Kidney (tissue), 14 donors: ENCODE data around the gene TSC2. TPM values are rescaled to one million over a fixed set of nuclear protein-coding genes. Genes with fewer than 3 reads are reported as not detected.

Experiments used
- DNase-seq, 5 donors: peaks; one replicate each; pipeline ENCODE4 v3.0.0-alpha.2; 2013 to 2020
- FAIRE-seq: peaks from 2 replicates; lab custom pipeline; 2012; peaks lifted over from hg19 to GRCh38; lab: Jason Lieb, UNC
- H3K27ac ChIP-seq, 2 donors: one replicate each; pipeline ENCODE4 v1.7.0; 2013; ENCODE audit warnings: low read depth in 2 of 2, low read length in 2 of 2, inconsistent platforms in 1 of 2
- H3K27me3 ChIP-seq: one replicate; pipeline ENCODE4 v1.7.1; 2013; ENCODE audit warnings: low read length, inconsistent platforms; ENCODE audit not compliant: control insufficient read depth, insufficient read depth
- H3K36me3 ChIP-seq, 3 donors: one replicate each; pipeline versions ENCODE4 v1.7.0 to v1.7.1; 2013; ENCODE audit warnings: low read length in 3 of 3, control low read depth in 1 of 3, inconsistent platforms in 1 of 3; ENCODE audit not compliant: insufficient read depth in 3 of 3, control insufficient read depth in 2 of 3
- H3K4me1 ChIP-seq, 3 donors: one replicate each; pipeline versions ENCODE4 v1.7.0 to v1.7.1; 2013; ENCODE audit warnings: low read length in 3 of 3, inconsistent platforms in 1 of 3, low read depth in 1 of 3; ENCODE audit not compliant: control insufficient read depth in 2 of 3, insufficient read depth in 2 of 3
- H3K4me3 ChIP-seq, 3 donors: one replicate each; pipeline versions ENCODE4 v1.7.0 to v1.8.1; 2013; ENCODE audit warnings: low read length in 3 of 3, control low read depth in 1 of 3, inconsistent platforms in 1 of 3
- H3K9ac ChIP-seq, 3 donors: one replicate each; pipeline versions ENCODE4 v1.7.0 to v1.7.1; 2013; ENCODE audit warnings: low read length in 3 of 3, control low read depth in 1 of 3, inconsistent platforms in 1 of 3
- H3K9me3 ChIP-seq, 3 donors: one replicate each; pipeline versions ENCODE4 v1.7.0 to v1.7.1; 2013; ENCODE audit warnings: low read length in 3 of 3, control low read depth in 1 of 3, inconsistent platforms in 1 of 3; ENCODE audit not compliant: control insufficient read depth in 2 of 3, insufficient read depth in 1 of 3
- intact Hi-C: fragments of 100-400 bp; cut with DNase I; formaldehyde crosslinking; loops from one replicate; pipeline ENCODE4 v1.11.1; 2022
- polyA plus RNA-seq: library from polyadenylated mRNA; stranded (reverse); fragments of 350-450 nt; fragmentation: Illumina TruSeq; extraction: RNeasy Lipid Tissue Mini Kit (QIAGEN cat#74804); gene quantifications from one replicate; pipeline ENCODE4 v1.2.3, GENCODE V29; 2014; ENCODE audit warnings: low read depth, low replicate concordance; ENCODE audit not compliant: insufficient read depth
- total RNA-seq: library from RNA; stranded (reverse); fragmentation: NEBNext Ultra II Directional; extraction: Animal tissue kit (Norgen Biotek cat#: 25700); gene quantifications from one replicate; pipeline ENCODE4 v1.2.1, GENCODE V29; 2021
- TF ChIP-seq, protein P1 (sequence below): IDR thresholded peaks from 3 replicates; pipeline ENCODE4 v1.5.1; 2012; ENCODE audit warnings: mild to moderate bottlenecking, moderate library complexity, borderline replicate concordance; ENCODE audit not compliant: insufficient read depth; ENCODE audit errors: extremely low read depth
- donor health status: control.
- donor health status: control.
- donor health status: control.
- donor health status: control.
- donor health status: control.
- donor health status: DM: yes; HTN: yes; CAD: no.
- donor health status: Normal renal cell carcinoma (clear cell type).

The TSC2 gene
- total and polyA plus RNA-seq, 2 donors from 2014 or later, result 40.0 to 151 TPM

DNA sequence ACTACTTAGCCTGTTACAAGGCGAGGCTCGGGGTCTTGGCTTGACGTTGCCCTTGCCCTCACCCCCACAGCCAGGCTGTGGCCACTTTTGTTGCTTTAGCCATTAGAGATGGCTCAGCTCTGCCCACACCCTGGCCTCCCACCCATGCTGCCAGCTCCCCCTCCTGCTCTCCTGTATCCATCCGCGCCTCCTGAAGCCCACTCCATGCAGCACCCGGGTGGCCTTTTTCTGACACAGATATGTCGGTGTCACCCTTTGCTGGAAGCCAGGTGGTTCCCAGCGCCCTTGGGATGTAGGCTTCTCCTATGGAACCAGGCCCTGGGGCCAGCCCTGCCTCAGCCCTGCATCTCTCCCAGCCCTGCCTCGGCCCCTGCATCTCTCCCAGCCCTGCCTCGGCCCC, 9.7 kb downstream of the TSC2 start:
- Histone ChIP-seq H3K27ac (no peak overlapping the region), H3K4me1 (no peaks in the 10 kb centered on the region), H3K36me3 (peaks cover 0 to 30% (median 23%) of the 10 kb centered on the region in 3 donors), H3K9me3 (no peaks in the 10 kb centered on the region), H3K4me3 (no peak overlapping the region), H3K9ac (no peak overlapping the region), H3K27me3 (no peaks in the 10 kb centered on the region)
- TF ChIP-seq, protein P1, sequence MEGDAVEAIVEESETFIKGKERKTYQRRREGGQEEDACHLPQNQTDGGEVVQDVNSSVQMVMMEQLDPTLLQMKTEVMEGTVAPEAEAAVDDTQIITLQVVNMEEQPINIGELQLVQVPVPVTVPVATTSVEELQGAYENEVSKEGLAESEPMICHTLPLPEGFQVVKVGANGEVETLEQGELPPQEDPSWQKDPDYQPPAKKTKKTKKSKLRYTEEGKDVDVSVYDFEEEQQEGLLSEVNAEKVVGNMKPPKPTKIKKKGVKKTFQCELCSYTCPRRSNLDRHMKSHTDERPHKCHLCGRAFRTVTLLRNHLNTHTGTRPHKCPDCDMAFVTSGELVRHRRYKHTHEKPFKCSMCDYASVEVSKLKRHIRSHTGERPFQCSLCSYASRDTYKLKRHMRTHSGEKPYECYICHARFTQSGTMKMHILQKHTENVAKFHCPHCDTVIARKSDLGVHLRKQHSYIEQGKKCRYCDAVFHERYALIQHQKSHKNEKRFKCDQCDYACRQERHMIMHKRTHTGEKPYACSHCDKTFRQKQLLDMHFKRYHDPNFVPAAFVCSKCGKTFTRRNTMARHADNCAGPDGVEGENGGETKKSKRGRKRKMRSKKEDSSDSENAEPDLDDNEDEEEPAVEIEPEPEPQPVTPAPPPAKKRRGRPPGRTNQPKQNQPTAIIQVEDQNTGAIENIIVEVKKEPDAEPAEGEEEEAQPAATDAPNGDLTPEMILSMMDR, result no peak
- peak in 1 of 5 donors; percentile 7 for DNase-seq
- intact Hi-C loops, result no loop called here
- FAIRE-seq, result no peak

DNA sequence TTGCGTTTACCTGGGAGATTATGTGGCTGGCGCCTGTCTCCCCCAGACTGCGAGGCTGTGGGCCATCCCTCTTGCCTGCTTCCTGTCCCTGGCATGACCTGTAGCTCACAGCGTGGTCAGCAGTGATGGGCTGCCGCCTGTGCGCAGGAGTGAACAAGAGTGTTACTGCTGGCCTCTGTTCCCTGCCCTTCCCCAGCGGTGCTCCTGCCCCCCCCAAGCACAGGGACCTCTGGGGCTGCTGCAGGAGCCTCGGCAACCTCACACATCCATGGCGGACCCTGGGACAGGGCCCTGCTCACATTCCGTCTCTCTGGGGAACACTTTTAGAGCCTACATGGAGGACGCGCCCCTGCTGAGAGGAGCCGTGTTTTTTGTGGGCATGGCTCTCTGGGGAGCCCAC, 10.6 kb downstream of the TSC2 start:
- Histone ChIP-seq H3K4me1 (no peaks in the 10 kb centered on the region), H3K27ac (no peak overlapping the region), H3K36me3 (peaks cover 0 to 31% (median 21%) of the 10 kb centered on the region in 3 donors), H3K9ac (no peak overlapping the region), H3K4me3 (no peak overlapping the region), H3K27me3 (no peaks in the 10 kb centered on the region), H3K9me3 (no peaks in the 10 kb centered on the region)
- DNase-seq (peak in 3 of 5 donors; percentile 53 to 65 (median 53)), FAIRE-seq (no peak)
- TF ChIP-seq, protein P1, result no peak
- intact Hi-C loops, result no loop called here

DNA sequence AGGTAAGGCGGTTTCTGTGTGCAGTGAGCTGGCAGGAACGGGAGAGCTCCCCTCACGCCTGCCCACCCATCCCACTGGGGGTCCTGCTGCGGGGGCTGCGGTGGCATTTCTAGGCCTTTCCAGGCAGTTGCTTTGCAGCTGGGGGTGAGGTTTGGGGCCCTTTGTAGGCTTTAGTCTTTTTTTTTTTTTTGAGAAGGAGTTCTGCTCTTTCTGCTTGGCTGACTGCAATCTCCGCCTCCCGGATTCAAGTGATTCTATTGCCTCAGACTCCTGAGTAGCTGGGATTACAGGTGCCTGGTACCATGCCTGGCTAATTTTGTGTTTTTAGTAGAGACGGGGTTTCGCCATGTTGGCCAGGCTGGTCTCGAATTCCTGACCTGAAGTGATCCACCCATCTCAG, 11.1 kb downstream of the TSC2 start:
- H3K4me1 ChIP-seq, result no peaks in the 10 kb centered on the region
- no peak overlapping the region for H3K27ac ChIP-seq
- no peak for FAIRE-seq
- DNase-seq, result peak in 4 of 5 donors; percentile 68 to 89 (median 83)
- peaks cover 0 to 26% (median 21%) of the 10 kb centered on the region in 3 donors for H3K36me3 ChIP-seq
- no peaks in the 10 kb centered on the region for H3K9me3 ChIP-seq
- no peak overlapping the region for H3K9ac ChIP-seq
- H3K27me3 ChIP-seq, result no peaks in the 10 kb centered on the region
- H3K4me3 ChIP-seq, result no peak overlapping the region
- intact Hi-C loops, result no loop called here
- TF ChIP-seq, protein P1, result no peak

DNA sequence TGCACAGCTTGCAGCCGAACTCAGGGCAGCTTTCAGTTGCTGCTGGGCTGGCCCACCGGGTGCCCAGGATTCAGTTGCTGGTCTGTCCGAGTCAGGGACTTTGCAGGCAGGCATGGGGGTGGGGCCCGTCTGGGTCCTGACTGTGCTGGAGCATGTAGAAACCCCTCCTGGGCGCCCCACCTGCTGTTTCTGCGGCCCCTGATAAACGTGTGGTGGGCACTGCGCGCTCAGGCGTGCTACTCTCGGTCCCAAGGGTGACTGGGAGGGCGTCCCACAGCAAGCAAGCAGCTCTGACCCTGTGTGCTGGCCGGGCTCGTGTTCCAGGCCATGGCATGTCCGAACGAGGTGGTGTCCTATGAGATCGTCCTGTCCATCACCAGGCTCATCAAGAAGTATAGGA, 12.6 kb downstream of the TSC2 start:
- FAIRE-seq, result no peak
- TF ChIP-seq, protein P1, result no peak
- Histone ChIP-seq H3K4me1 (no peaks in the 10 kb centered on the region), H3K36me3 (peaks cover 0 to 22% (median 21%) of the 10 kb centered on the region in 3 donors), H3K4me3 (no peak overlapping the region), H3K27ac (no peak overlapping the region), H3K9ac (no peak overlapping the region), H3K27me3 (no peaks in the 10 kb centered on the region), H3K9me3 (no peaks in the 10 kb centered on the region)
- intact Hi-C loops, result no loop called here
- no peak for DNase-seq
